PFSK-1 (cell line): ENCODE measurements around the gene GINM1.

Experiments used
- FOXP2 ChIP-seq: optimal IDR thresholded peaks from 2 replicates; pipeline ENCODE3; 2011; ENCODE audit warnings: borderline replicate concordance, control low read depth, inconsistent platforms; ENCODE audit not compliant: insufficient read depth; ENCODE audit errors: extremely low read length, extremely low read depth
- POLR2AphosphoS5 ChIP-seq: IDR thresholded peaks from 2 replicates; pipeline ENCODE4 v1.6.1; 2012; ENCODE audit warnings: low read depth, mild to moderate bottlenecking, control low read depth, low read length, moderate library complexity
- SIN3A ChIP-seq: IDR thresholded peaks from 2 replicates; pipeline ENCODE4 v1.6.1; 2012; ENCODE audit warnings: mild to moderate bottlenecking, low read length, moderate library complexity, borderline replicate concordance; ENCODE audit not compliant: insufficient read depth
- TAF1 ChIP-seq: IDR thresholded peaks from 2 replicates; pipeline ENCODE4 v1.6.1; 2012; ENCODE audit warnings: low read length, control low read depth, borderline replicate concordance; ENCODE audit not compliant: insufficient read depth
- TF ChIP-seq, protein P1 (sequence below), 2 experiments: IDR thresholded peaks; 2 replicates each; pipeline versions ENCODE4 v1.6.1 to v1.8.0; 2011 to 2012; ENCODE audit warnings: low read depth in 2 of 2, low read length in 2 of 2, control low read depth in 1 of 2, inconsistent platforms in 1 of 2, mild to moderate bottlenecking in 1 of 2, moderate library complexity in 1 of 2; ENCODE audit not compliant: insufficient read depth in 1 of 2

Gene GINM1

DNA sequence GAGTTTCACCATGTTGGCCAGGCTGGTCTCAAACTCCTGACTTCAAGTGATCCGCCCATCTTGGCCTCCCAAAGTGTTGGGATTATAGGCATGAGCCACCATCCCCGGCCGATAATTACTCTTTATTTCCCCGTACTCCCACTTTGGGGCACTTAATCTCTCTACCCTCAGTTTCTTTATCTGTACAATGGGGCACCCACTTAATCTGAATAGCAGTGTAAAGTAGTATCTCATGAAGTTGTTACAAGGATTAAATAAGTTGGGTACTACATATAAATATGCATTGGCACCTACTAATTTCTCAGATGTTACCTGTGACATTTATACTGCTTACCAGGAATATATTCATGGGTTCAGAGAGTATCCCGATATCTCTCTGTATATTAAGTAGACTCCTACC lies 15.2 kb downstream of the GINM1 start:
- no peak for TF ChIP-seq TAF1
- TF ChIP-seq, protein P1, sequence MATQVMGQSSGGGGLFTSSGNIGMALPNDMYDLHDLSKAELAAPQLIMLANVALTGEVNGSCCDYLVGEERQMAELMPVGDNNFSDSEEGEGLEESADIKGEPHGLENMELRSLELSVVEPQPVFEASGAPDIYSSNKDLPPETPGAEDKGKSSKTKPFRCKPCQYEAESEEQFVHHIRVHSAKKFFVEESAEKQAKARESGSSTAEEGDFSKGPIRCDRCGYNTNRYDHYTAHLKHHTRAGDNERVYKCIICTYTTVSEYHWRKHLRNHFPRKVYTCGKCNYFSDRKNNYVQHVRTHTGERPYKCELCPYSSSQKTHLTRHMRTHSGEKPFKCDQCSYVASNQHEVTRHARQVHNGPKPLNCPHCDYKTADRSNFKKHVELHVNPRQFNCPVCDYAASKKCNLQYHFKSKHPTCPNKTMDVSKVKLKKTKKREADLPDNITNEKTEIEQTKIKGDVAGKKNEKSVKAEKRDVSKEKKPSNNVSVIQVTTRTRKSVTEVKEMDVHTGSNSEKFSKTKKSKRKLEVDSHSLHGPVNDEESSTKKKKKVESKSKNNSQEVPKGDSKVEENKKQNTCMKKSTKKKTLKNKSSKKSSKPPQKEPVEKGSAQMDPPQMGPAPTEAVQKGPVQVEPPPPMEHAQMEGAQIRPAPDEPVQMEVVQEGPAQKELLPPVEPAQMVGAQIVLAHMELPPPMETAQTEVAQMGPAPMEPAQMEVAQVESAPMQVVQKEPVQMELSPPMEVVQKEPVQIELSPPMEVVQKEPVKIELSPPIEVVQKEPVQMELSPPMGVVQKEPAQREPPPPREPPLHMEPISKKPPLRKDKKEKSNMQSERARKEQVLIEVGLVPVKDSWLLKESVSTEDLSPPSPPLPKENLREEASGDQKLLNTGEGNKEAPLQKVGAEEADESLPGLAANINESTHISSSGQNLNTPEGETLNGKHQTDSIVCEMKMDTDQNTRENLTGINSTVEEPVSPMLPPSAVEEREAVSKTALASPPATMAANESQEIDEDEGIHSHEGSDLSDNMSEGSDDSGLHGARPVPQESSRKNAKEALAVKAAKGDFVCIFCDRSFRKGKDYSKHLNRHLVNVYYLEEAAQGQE (IDR thresholded peaks at IDR 0.05; ENCODE audit: insufficient read depth in 1 of 2, low read depth in 2 of 2, low read length in 2 of 2): no peak

DNA sequence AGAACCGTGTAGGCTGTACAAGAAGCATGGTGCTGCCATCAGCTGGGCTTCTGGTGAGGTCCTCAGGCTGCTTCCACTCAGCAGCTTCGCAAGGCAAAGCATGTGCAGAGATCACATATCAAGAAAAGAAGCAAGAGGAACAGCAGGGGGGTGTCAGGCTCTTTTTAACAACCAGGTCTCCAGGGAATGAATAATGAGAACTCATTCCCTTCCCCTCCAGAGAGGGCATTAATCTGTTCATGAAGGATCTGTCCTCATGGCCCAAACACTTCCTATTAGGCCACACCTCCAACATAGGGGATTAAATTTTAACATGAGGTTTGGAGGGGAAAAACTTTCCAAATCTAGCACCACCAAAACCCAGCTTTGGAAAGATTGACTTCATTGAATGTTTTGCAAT lies 20.0 kb downstream of the GINM1 start:
- TF ChIP-seq TAF1: no peak
- TF ChIP-seq POLR2AphosphoS5: no peak
- TF ChIP-seq, protein P1 (IDR thresholded peaks at IDR 0.05; ENCODE audit: insufficient read depth in 1 of 2, low read depth in 2 of 2, low read length in 2 of 2): no peak
- no peak for TF ChIP-seq FOXP2

DNA sequence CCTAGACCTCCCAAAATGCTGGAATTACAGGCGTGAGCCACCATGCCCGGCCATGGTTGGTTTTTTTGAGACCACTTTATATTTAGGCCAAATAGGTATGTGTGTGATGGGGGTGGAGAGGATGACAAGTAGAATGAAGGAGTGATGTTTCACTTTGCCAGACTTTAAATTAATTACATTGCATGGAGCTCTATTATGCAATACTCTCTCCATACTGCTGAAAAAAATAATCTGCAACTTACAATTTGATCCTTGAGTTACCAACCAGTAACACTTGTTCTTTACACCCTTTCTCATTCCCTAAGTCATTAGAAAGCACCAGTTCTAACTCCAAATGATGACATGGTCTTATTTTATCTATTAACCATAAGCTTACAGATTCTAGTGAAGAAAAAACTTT lies 26.8 kb downstream of the GINM1 start:
- TF ChIP-seq POLR2AphosphoS5 (no peak; the same call in 1 of the 2 replicates), SIN3A (no peak), TAF1 (no peak), FOXP2 (no peak)
- TF ChIP-seq, protein P1 (IDR thresholded peaks at IDR 0.05; ENCODE audit: insufficient read depth in 1 of 2, low read depth in 2 of 2, low read length in 2 of 2): no peak

DNA sequence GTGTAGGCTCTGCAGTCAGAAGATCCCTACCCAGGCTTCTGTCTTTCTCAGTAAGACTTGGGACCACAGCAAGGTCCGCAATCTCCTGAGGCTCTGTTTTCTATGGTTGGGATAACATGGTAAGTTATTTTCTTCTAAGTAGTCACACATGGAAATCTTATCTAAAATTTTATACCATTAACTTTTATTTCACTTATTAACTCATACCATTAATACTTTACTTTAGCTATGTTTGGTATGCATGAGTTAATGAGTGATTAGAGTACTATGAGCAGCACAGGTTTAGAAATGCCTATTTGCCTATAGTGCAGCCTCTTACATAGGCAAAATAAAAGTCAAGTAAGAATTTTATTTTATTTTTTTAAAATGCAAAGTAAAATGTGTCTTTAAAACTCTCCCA lies 27.2 kb downstream of the GINM1 start:
- TF ChIP-seq TAF1: no peak
- TF ChIP-seq, protein P1 (IDR thresholded peaks at IDR 0.05; ENCODE audit: insufficient read depth in 1 of 2, low read depth in 2 of 2, low read length in 2 of 2): no peak
- no peak for TF ChIP-seq SIN3A
- no peak for TF ChIP-seq POLR2AphosphoS5
- no peak for TF ChIP-seq FOXP2

DNA sequence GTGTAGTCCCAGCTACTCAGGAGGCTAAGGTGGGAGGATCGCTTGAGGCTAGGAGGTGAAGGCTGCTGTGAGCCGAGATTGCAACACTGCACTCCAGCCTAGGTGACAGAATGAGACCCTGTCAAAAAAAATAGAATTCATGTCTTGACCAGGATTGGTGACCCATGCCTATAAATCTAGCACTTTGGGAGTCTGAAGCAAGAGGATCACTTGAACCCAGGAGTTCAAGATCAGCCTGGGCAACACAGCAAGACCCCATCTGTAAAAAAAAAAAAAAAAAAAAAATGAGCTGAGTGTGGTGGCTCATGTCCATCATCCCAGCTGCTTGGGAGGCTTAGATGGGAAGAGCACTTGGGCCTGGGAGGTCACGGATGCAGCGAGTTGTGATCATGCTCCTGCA lies 34.3 kb downstream of the GINM1 start:
- TF ChIP-seq SIN3A (no peak), FOXP2 (no peak), TAF1 (no peak), POLR2AphosphoS5 (no peak)
- TF ChIP-seq, protein P1 (IDR thresholded peaks at IDR 0.05; ENCODE audit: insufficient read depth in 1 of 2, low read depth in 2 of 2, low read length in 2 of 2): no peak
